ENCODE results near the gene AGXT. TPM values are rescaled to one million over a fixed set of nuclear protein-coding genes. Genes with fewer than 3 reads are reported as not detected.

AGXT gene
- total RNA-seq, 3 donors from 2014 or later: under 0.01 TPM; not detected in 2

DNA sequence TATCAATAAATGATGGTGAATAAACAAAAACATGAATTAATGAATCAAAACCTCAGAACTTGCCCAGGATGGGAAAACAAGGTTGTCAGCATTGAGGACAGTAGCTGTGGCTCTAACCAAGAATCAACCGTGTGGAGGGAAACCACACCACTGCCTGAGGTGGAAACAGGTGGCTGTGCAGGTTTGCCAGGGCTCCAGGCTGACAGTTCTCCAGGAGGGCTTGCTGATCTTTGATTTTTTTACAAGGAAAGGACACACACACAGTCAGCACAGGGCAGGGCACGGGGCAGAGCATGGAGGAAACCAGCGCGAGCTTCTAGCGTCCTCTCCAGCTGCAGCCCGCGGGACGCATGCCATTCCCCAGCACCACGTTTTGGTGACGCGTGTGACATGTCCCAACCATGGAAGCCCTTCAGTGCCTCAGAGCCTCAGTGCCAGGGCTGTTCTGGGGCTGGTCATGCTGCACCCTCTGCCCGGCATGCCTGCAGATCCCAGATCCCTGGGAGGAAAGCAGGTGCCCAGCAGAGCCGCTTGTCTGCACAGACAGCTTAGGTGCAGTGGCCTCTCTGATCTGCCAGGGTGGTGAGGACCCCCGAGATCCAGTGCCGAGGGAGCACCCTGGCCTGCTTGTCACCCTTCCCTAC is 15.8 kb upstream of the AGXT start:
- no peak for TF ChIP-seq POLR2A (IDR thresholded peaks at IDR 0.05)
- no peak for TF ChIP-seq POLR2AphosphoS5 (IDR thresholded peaks at IDR 0.05)
- TF ChIP-seq, protein P1, sequence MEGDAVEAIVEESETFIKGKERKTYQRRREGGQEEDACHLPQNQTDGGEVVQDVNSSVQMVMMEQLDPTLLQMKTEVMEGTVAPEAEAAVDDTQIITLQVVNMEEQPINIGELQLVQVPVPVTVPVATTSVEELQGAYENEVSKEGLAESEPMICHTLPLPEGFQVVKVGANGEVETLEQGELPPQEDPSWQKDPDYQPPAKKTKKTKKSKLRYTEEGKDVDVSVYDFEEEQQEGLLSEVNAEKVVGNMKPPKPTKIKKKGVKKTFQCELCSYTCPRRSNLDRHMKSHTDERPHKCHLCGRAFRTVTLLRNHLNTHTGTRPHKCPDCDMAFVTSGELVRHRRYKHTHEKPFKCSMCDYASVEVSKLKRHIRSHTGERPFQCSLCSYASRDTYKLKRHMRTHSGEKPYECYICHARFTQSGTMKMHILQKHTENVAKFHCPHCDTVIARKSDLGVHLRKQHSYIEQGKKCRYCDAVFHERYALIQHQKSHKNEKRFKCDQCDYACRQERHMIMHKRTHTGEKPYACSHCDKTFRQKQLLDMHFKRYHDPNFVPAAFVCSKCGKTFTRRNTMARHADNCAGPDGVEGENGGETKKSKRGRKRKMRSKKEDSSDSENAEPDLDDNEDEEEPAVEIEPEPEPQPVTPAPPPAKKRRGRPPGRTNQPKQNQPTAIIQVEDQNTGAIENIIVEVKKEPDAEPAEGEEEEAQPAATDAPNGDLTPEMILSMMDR (IDR thresholded peaks at IDR 0.05): no peak
- peaks cover 2 to 8% of the 10 kb centered on the region in 2 donors for H3K9me3 ChIP-seq
- no peaks in the 10 kb centered on the region for H3K4me1 ChIP-seq
- no peak overlapping the region for H3K27ac ChIP-seq
- DNase-seq (ENCODE audit: low spot score in 2 of 2): no peak
- H3K27me3 ChIP-seq: no peaks in the 10 kb centered on the region
- no peaks in the 10 kb centered on the region for H3K36me3 ChIP-seq
- no peak overlapping the region for H3K4me3 ChIP-seq
- intact Hi-C loops (cut with DNase I; ENCODE audit: low total_unique reads): no loop called here

DNA sequence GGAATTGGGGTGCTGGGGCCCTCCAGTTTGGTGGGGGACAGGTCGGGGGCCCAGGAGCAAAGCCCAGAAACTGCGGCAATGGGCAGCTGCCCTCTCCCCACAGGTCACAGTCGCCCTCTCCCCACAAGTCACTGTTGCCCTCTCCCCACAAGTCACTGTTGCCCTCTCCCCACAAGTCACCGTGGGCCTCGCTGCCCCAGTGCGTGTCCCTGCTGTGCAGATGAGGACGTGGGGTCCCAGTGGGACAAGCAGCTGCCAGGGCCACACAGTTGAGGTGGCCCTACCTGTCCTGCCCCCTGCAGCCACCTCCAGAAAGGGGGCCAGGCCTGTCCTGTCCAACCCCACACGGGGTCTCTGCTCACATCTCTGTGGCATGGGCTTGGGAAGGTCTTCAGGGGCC is 13.0 kb upstream of the AGXT start:
- H3K4me3 ChIP-seq: no peak overlapping the region
- H3K36me3 ChIP-seq: no peaks in the 10 kb centered on the region
- DNase-seq (ENCODE audit: low spot score in 2 of 2): no peak
- intact Hi-C loops (cut with DNase I; ENCODE audit: low total_unique reads): no loop called here
- H3K9me3 ChIP-seq: peaks cover 2 to 8% of the 10 kb centered on the region in 2 donors
- TF ChIP-seq POLR2A (IDR thresholded peaks at IDR 0.05): no peak
- TF ChIP-seq, protein P1 (IDR thresholded peaks at IDR 0.05): no peak
- no peak for TF ChIP-seq POLR2AphosphoS5 (IDR thresholded peaks at IDR 0.05)
- no peaks in the 10 kb centered on the region for H3K4me1 ChIP-seq
- no peaks in the 10 kb centered on the region for H3K27me3 ChIP-seq
- H3K27ac ChIP-seq: no peak overlapping the region

DNA sequence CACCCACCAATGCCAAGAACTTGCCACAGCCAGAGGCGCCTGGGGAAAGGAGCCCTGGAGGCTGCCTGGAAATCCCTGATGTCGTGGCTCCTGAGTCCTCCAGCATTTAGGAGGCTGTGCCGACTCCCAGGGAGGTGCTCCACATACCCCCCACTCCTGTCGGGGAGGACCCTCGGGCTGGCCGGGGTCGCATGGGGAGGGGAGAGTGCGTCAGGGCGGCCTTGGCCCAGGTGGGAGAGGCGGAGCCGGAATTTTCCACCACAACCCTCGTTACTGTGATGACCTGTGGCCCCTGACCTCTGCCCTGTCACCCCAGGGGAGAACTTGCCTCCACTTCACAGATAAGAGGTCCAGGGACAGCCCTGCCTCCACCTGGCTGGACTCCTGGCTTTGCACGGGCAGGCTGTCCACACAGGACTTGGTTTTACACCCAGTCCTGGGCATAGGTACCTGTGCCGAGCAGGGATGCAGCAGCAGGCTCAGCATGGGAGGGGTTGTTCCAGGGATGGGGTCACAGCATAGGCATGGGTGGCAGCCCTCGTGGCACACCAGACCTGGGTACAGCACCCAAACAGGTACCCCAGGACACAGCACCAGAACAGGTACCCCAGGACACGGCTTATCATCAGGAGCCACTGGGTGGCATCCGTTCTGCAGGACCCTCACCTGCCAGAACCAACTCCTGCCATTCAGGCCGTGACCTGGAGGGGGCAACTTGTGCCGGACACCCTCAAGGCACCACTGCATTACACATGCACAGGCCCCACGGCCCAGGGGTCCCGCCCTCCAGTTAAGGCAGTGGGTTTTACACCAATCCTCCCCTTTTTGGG is 12.3 kb upstream of the AGXT start:
- intact Hi-C loops (cut with DNase I; ENCODE audit: low total_unique reads): no loop called here
- Histone ChIP-seq H3K4me1 (no peaks in the 10 kb centered on the region), H3K4me3 (no peak overlapping the region), H3K27me3 (no peaks in the 10 kb centered on the region), H3K27ac (no peak overlapping the region), H3K9me3 (peaks cover 2 to 8% of the 10 kb centered on the region in 2 donors), H3K36me3 (no peaks in the 10 kb centered on the region)
- DNase-seq (ENCODE audit: low spot score in 2 of 2): no peak
- TF ChIP-seq, protein P1 (IDR thresholded peaks at IDR 0.05): no peak
- TF ChIP-seq POLR2A (IDR thresholded peaks at IDR 0.05) (no peak), POLR2AphosphoS5 (IDR thresholded peaks at IDR 0.05) (no peak)

DNA sequence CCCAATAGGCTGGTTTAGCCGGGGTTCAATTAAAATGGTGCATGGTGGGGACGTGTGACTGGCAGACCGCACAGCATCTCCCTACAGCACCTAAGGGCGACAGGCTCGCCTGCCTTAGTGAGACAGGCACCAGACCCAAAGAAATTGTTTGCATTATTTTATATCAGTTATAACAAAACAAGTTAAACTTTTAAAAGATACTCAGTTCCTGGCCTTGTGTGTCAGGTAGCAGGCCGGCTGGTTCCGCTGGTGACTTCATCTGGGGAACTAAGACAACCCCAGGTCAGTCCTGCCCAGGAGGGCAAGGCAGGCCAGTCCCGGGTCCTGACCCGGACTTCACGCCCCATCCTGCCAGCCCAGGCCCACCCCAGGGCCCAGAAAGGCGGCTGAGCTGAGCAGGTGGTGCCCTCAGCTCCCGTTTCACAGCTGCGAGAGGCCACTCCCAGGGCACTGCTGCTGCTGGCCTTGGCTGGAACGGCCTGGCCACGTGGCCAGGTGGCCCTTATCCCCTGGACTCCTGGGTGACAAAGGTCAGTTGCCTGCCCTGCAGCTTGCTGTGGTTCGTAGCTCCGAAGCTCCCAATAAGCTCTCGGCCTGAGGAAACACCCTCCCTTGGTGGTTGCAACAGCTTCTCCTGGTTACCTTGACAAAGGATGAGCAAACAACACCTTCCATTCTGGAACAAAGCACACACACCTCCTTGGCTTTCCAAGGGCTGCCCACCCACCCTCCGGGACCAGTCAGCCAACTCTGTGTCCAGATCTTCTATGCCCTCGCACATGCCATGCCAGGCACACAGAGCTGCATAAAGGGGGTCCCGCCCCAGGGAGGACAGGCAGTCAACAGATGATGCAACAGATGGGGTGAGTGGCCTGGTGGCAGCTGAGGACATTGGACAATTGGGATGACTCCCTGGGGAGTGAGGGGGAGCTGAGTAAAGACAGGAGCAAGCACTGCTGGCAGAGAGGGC is 11.3 kb upstream of the AGXT start:
- Histone ChIP-seq H3K4me1 (no peaks in the 10 kb centered on the region), H3K36me3 (no peaks in the 10 kb centered on the region), H3K27ac (no peak overlapping the region), H3K4me3 (no peak overlapping the region), H3K27me3 (no peaks in the 10 kb centered on the region), H3K9me3 (peaks cover 2 to 8% of the 10 kb centered on the region in 2 donors)
- intact Hi-C loops (cut with DNase I; ENCODE audit: low total_unique reads): no loop called here
- TF ChIP-seq, protein P1 (IDR thresholded peaks at IDR 0.05): no peak
- no peak for TF ChIP-seq POLR2AphosphoS5 (IDR thresholded peaks at IDR 0.05)
- TF ChIP-seq POLR2A (IDR thresholded peaks at IDR 0.05): no peak
- no peak for DNase-seq (ENCODE audit: low spot score in 2 of 2)
